K562 (cell line): Measurements from ENCODE around the gene TDRD10. TPM values are rescaled to one million over a fixed set of nuclear protein-coding genes. Genes with fewer than 3 reads are reported as not detected.

Source experiments
- ATAC-seq: fragments of 200-7000 bp; cut with Tn5 transposase; 3 replicates; pipeline ENCODE4 v1.9.1; 2020; ENCODE audit warnings: moderate library complexity
- BruUV-seq: library from RNA; stranded (reverse); fragments of 400-500 nt; replicated peaks from 2 replicates; lab custom pipeline; 2021; lab: Mats Ljungman, UMichigan
- CTCF ChIA-PET: fragments of 300-600 bp; formaldehyde crosslinking; extraction: SDS; loops from one replicate; lab custom pipeline; 2021; ENCODE audit warnings: low intra/inter-chr PET ratio; lab: Yijun Ruan, JAX
- POLR2A ChIA-PET: fragments of 300-600, 350-650 bp; sonication (Branson Sonifier 250); formaldehyde crosslinking; extraction: SDS; loops from one replicate; lab custom pipeline; 2021; ENCODE audit warnings: antibody characterized with exemption, inconsistent platforms; lab: Yijun Ruan, JAX
- DNase-seq, 4 experiments: peaks; one replicate each; pipeline versions ENCODE4 v3.0.0 to v3.0.0-alpha.2; 2011 to 2018; ENCODE audit warnings: low spot score in 3 of 4, mixed read lengths in 3 of 4; ENCODE audit errors: extremely low read depth in 1 of 4
- FAIRE-seq: peaks from 2 replicates; lab custom pipeline; 2011; peaks lifted over from hg19 to GRCh38; lab: Jason Lieb, UNC
- H2AFZ ChIP-seq: 2 replicates; pipeline ENCODE4 v1.6.0; 2011; ENCODE audit warnings: low read depth, low read length, control low read depth, inconsistent platforms
- H3K27ac ChIP-seq: fragments of 200-600 bp; 3 replicates; pipeline ENCODE4 v1.8.0; 2011; ENCODE audit warnings: low read depth, mild to moderate bottlenecking, control low read depth, inconsistent platforms, low read length, moderate library complexity, mixed read lengths; ENCODE audit errors: extremely low read depth
- H3K27me3 ChIP-seq, 2 experiments: fragments of 300-600 bp in 1 of 2; 2 replicates in 1 of 2; 3 replicates in 1 of 2; pipeline versions ENCODE4 v1.6.0 to v1.8.0; 2011; ENCODE audit warnings: inconsistent platforms in 2 of 2, low read length in 2 of 2, mild to moderate bottlenecking in 1 of 2, mixed read lengths in 1 of 2, moderate library complexity in 1 of 2; ENCODE audit not compliant: control insufficient read depth in 2 of 2, insufficient read depth in 2 of 2
- H3K36me3 ChIP-seq: fragments of 300-600 bp; 3 replicates; pipeline ENCODE4 v1.8.0; 2011; ENCODE audit warnings: mild to moderate bottlenecking, low read length, inconsistent platforms; ENCODE audit not compliant: control insufficient read depth, insufficient read depth
- H3K4me1 ChIP-seq, 2 experiments: fragments of 200-600 bp in 1 of 2; replicated peaks in 1 of 2; 2 replicates in 1 of 2; 3 replicates in 1 of 2; pipeline versions ENCODE4 v1.5.1 to v1.8.0; 2011; ENCODE audit warnings: inconsistent platforms in 2 of 2, low read length in 2 of 2, mild to moderate bottlenecking in 1 of 2, mixed read lengths in 1 of 2, moderate library complexity in 1 of 2; ENCODE audit not compliant: control insufficient read depth in 2 of 2, insufficient read depth in 2 of 2
- H3K4me2 ChIP-seq: 2 replicates; pipeline ENCODE4 v1.6.1; 2011; ENCODE audit warnings: low read length, control low read depth, inconsistent platforms, mixed read lengths; ENCODE audit not compliant: insufficient read depth
- H3K4me3 ChIP-seq: fragments of 200-600 bp; sonication (generic), shearing (Covaris generic); 2 replicates; pipeline ENCODE4 v1.5.1; 2016; ENCODE audit warnings: control low read depth, inconsistent platforms
- H3K79me2 ChIP-seq: fragments of 200-600 bp; 3 replicates; pipeline ENCODE4 v1.8.0; 2011; ENCODE audit warnings: low read length, inconsistent platforms; ENCODE audit not compliant: control insufficient read depth, insufficient read depth
- H3K9ac ChIP-seq, 2 experiments: 2 replicates each; pipeline versions ENCODE4 v1.6.0 to v1.6.1; 2011; ENCODE audit warnings: low read depth in 2 of 2, low read length in 2 of 2, control low read depth in 1 of 2, inconsistent platforms in 1 of 2, mild to moderate bottlenecking in 1 of 2, mixed read lengths in 1 of 2; ENCODE audit not compliant: insufficient read depth in 1 of 2
- H3K9me1 ChIP-seq: one replicate; pipeline ENCODE4 v1.6.0; 2011; ENCODE audit warnings: inconsistent platforms, mild to moderate bottlenecking, low read length, moderate library complexity; ENCODE audit not compliant: control insufficient read depth, insufficient read depth
- H3K9me3 ChIP-seq: replicated peaks from 2 replicates; pipeline ENCODE4 v1.5.1; 2011; ENCODE audit warnings: low read depth, low read length, inconsistent platforms; ENCODE audit not compliant: control insufficient read depth, insufficient read depth
- H4K20me1 ChIP-seq: replicated peaks from 2 replicates; pipeline ENCODE4 v1.6.1; 2011; ENCODE audit warnings: low read length, inconsistent platforms, mixed read lengths; ENCODE audit not compliant: control insufficient read depth, insufficient read depth
- BCOR ChIP-seq: fragments of 450-650 bp; IDR thresholded peaks from 2 replicates; pipeline ENCODE4 v1.6.1; 2016
- CBX3 ChIP-seq, 2 experiments: IDR thresholded peaks; 1 replicate in 1 of 2; 2 replicates in 1 of 2; pipeline ENCODE4 v1.6.1; 2012; ENCODE audit warnings: inconsistent platforms in 2 of 2, low read length in 2 of 2, borderline replicate concordance in 1 of 2, control low read depth in 1 of 2
- E2F3 ChIP-seq: fragments of 250-450 bp; sonication (Bioruptor Pico); IDR thresholded peaks from 2 replicates; pipeline ENCODE4 v1.4.0; 2020; ENCODE audit warnings: mild to moderate bottlenecking
- ETV1 ChIP-seq: fragments of 450-650 bp; conservative IDR thresholded peaks from 2 replicates; pipeline ENCODE4 v1.6.1; 2016; ENCODE audit warnings: missing genetic modification characterization, control low read depth, low read depth, missing compliant biosample characterization
- FOSL1 ChIP-seq: fragments of 200-800 bp; sonication (Bioruptor generic); conservative IDR thresholded peaks from 2 replicates; pipeline ENCODE4 v1.6.1; 2016; ENCODE audit warnings: missing genetic modification characterization, missing compliant biosample characterization
- HDAC1 ChIP-seq, 2 experiments: fragments of 450-650 bp; IDR thresholded peaks; 2 replicates each; pipeline ENCODE4 v1.6.1; 2016 to 2017; ENCODE audit warnings: inconsistent platforms in 1 of 2, mild to moderate bottlenecking in 1 of 2, moderate library complexity in 1 of 2
- KDM2B ChIP-seq: fragments of 250-450 bp; sonication (Bioruptor Pico); IDR thresholded peaks from 2 replicates; pipeline ENCODE4 v1.8.0; 2021; ENCODE audit warnings: mild to moderate bottlenecking, moderate library complexity
- NFE2 ChIP-seq: IDR thresholded peaks from 2 replicates; pipeline ENCODE4 v1.6.1; 2014; ENCODE audit warnings: antibody characterized with exemption, low read depth
- SLC30A9 ChIP-seq: fragments of 250-450 bp; sonication (Bioruptor Pico); IDR thresholded peaks from 2 replicates; pipeline ENCODE4 v1.8.0; 2022; ENCODE audit warnings: mild to moderate bottlenecking, moderate library complexity
- TARDBP ChIP-seq: fragments of 450-650 bp; IDR thresholded peaks from 2 replicates; pipeline ENCODE4 v1.6.1; 2016
- TCF7L2 ChIP-seq: fragments of 150-350 bp; IDR thresholded peaks from 2 replicates; pipeline ENCODE4 v1.6.1; 2016; ENCODE audit warnings: low read depth, mild to moderate bottlenecking, low read length, moderate library complexity
- ZC3H8 ChIP-seq: fragments of 450-650 bp; IDR thresholded peaks from 2 replicates; pipeline ENCODE4 v1.6.1; 2017
- ZNF778 ChIP-seq: fragments of 450-650 bp; formaldehyde crosslinking; IDR thresholded peaks from 2 replicates; pipeline ENCODE4 v1.4.0; 2020; ENCODE audit warnings: mild to moderate bottlenecking, moderate library complexity
- WGBS: fragments of 100-300 bp; shearing (Covaris generic); methylation state at CpG from one replicate; pipeline ENCODE4 v1.1.6; 2016; ENCODE audit warnings: low coverage, mixed read lengths; ENCODE audit not compliant: insufficient coverage; ENCODE audit errors: missing lambda C conversion rate; 5-methylcytosine and 5-hydroxymethylcytosine counted together
- in situ Hi-C: fragments of 300-500 bp; cut with MboI; formaldehyde crosslinking; loops from 4 replicates; pipeline ENCODE4 v1.15.0; 2018; ENCODE audit warnings: inconsistent platforms, mixed read lengths
- intact Hi-C: fragments of 100-400 bp; cut with micrococcal nuclease; formaldehyde crosslinking; loops from 2 replicates; pipeline ENCODE4 v1.14.2; 2022
- polyA plus RNA-seq, 8 experiments: library from polyadenylated mRNA; depleted of rRNA in 4 of 8; stranded (reverse) in 5 of 8; unstranded in 3 of 8; fragments of >200 nt; fragmentation: Nextera tagmentation in 2 of 8; fragmentation: Illumina TruSeq in 1 of 8; extraction: Ambion mirVana in 2 of 8; extraction: Trizol in 1 of 8; gene quantifications; 2 replicates each; pipeline versions ENCODE4 v1.2.1 to v1.2.3, GENCODE V29; 2011 to 2014; ENCODE audit warnings: inconsistent platforms in 1 of 8, missing spikeins in 1 of 8
- total RNA-seq, 7 experiments: library from RNA; depleted of rRNA in 6 of 7; stranded (reverse); fragments of >200 nt in 6 of 7; fragmentation: Illumina TruSeq in 2 of 7; extraction: Trizol in 2 of 7; gene quantifications; 2 replicates each; pipeline versions ENCODE4 v1.2.1 to v1.2.3, GENCODE V29; 2011 to 2021; ENCODE audit warnings: low replicate concordance in 1 of 7
- TF ChIP-seq, protein P1 (sequence below): fragments of 250-450 bp; sonication (Bioruptor Pico); IDR thresholded peaks from 2 replicates; pipeline ENCODE4 v1.9.0; 2021; ENCODE audit warnings: mild to moderate bottlenecking, inconsistent platforms
- TF ChIP-seq, protein P2 (sequence below): sonication (generic); formaldehyde crosslinking; IDR thresholded peaks from 2 replicates; pipeline ENCODE4 v1.9.0; 2022; ENCODE audit warnings: mild to moderate bottlenecking, missing genetic modification reagents
- TF ChIP-seq, protein P3 (sequence below): fragments of 450-650 bp; IDR thresholded peaks from 2 replicates; pipeline ENCODE4 v1.7.0; 2016; ENCODE audit warnings: borderline replicate concordance

Gene TDRD10
- total and polyA plus RNA-seq, 9 of the 15 experiments (the other 6 are each of a cell fraction or from before 2014, with no cell fraction given) = not detected

DNA sequence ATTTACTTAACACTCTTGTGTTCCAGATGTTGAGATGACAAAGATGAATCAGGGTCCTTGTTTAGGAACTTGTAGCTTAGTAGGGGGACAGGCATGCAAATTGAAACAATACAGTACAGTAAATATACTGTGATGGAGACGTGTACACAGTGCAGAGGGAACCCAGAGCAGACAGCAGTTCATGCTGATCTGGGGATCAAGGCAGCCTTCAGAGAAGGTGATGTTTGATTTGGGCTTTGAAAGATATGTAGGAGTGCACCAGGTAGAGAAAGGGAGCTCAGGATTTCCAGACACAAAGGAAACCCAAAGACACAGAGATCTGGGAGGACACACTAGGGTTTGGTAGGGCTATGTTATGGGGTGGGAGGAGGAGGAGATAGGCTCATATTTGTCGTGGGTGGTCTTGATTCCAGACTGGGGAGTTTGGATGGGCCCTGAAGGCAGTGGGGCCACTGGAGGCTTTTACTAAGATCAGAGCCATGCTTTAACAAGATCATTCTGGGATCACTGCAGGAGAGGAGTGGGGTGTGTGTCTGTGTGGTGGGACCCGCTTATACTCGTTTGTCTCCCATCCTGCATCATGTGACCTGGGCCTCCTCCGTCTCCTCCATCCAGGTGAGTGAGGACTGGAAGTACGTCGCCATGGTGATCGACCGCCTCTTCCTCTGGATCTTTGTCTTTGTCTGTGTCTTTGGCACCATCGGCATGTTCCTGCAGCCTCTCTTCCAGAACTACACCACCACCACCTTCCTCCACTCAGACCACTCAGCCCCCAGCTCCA lies 73.3 kb downstream of the TDRD10 start:
- peaks cover 19 to 36% of the 10 kb centered on the region in 2 experiments; a peak in 4 of 5 replicates for H3K27me3 ChIP-seq
- in situ Hi-C loops = no loop called here
- TF ChIP-seq, protein P1, sequence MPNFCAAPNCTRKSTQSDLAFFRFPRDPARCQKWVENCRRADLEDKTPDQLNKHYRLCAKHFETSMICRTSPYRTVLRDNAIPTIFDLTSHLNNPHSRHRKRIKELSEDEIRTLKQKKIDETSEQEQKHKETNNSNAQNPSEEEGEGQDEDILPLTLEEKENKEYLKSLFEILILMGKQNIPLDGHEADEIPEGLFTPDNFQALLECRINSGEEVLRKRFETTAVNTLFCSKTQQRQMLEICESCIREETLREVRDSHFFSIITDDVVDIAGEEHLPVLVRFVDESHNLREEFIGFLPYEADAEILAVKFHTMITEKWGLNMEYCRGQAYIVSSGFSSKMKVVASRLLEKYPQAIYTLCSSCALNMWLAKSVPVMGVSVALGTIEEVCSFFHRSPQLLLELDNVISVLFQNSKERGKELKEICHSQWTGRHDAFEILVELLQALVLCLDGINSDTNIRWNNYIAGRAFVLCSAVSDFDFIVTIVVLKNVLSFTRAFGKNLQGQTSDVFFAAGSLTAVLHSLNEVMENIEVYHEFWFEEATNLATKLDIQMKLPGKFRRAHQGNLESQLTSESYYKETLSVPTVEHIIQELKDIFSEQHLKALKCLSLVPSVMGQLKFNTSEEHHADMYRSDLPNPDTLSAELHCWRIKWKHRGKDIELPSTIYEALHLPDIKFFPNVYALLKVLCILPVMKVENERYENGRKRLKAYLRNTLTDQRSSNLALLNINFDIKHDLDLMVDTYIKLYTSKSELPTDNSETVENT (CRISPR knock-in tag) = no peak
- TF ChIP-seq ZNF778 (CRISPR knock-in tag) (no peak), ETV1 (no peak), BCOR (no peak), TARDBP (no peak), E2F3 (CRISPR knock-in tag) (no peak), FOSL1 (no peak), SLC30A9 (CRISPR knock-in tag) (no peak), KDM2B (CRISPR knock-in tag) (no peak), NFE2 (no peak), ZC3H8 (no peak), CBX3 (IDR thresholded peaks at IDR 0.05; ENCODE audit: borderline replicate concordance in 1 of 2, low read length in 2 of 2) (no peak), TCF7L2 (no peak), HDAC1 (IDR thresholded peaks at IDR 0.05) (no peak)
- TF ChIP-seq, protein P2, sequence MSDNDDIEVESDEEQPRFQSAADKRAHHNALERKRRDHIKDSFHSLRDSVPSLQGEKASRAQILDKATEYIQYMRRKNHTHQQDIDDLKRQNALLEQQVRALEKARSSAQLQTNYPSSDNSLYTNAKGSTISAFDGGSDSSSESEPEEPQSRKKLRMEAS = no peak
- TF ChIP-seq, protein P3, sequence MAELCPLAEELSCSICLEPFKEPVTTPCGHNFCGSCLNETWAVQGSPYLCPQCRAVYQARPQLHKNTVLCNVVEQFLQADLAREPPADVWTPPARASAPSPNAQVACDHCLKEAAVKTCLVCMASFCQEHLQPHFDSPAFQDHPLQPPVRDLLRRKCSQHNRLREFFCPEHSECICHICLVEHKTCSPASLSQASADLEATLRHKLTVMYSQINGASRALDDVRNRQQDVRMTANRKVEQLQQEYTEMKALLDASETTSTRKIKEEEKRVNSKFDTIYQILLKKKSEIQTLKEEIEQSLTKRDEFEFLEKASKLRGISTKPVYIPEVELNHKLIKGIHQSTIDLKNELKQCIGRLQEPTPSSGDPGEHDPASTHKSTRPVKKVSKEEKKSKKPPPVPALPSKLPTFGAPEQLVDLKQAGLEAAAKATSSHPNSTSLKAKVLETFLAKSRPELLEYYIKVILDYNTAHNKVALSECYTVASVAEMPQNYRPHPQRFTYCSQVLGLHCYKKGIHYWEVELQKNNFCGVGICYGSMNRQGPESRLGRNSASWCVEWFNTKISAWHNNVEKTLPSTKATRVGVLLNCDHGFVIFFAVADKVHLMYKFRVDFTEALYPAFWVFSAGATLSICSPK = no peak
- H3K36me3 ChIP-seq = peaks cover 10% of the 10 kb centered on the region; the same call in 2 of the 3 replicates
- H4K20me1 ChIP-seq = peaks cover 20% of the 10 kb centered on the region
- H3K9ac ChIP-seq = no peak overlapping the region
- BruUV-seq = no TSS peak
- POLR2A ChIA-PET = interaction anchor here (0.6 to 1.4 kb wide), 6 partner anchors 14 to 296 kb away, joined by 3 to 5 read pairs (median 3); no protein-coding TSS in a partner anchor
- no peak overlapping the region for H3K4me2 ChIP-seq
- peaks cover 3% of the 10 kb centered on the region for H3K9me1 ChIP-seq
- DNase-seq = no peak
- CTCF ChIA-PET = no interaction called here
- H3K9me3 ChIP-seq = no peaks in the 10 kb centered on the region
- no peak overlapping the region for H2AFZ ChIP-seq
- no peaks in the 10 kb centered on the region for H3K79me2 ChIP-seq
- peaks cover 0 to 9% of the 10 kb centered on the region in 2 experiments; a peak in 2 of 5 replicates for H3K4me1 ChIP-seq
- 23% methylated on average over 8 of the region's 10 CpGs for WGBS
- no peak overlapping the region for H3K4me3 ChIP-seq
- FAIRE-seq = no peak
- ATAC-seq = no peak
- H3K27ac ChIP-seq = no peak overlapping the region
- intact Hi-C loops = no loop called here
